Glutamatergic neuron (in vitro differentiated cells): ENCODE results near the gene TXNDC5. TPM values are rescaled to one million over a fixed set of nuclear protein-coding genes. Genes with fewer than 3 reads are reported as not detected.

Experiments
- DNase-seq: peaks from one replicate; pipeline ENCODE4 v3.0.0; 2022
- H3K27ac Mint-ChIP-seq: one replicate; pipeline ENCODE4 v1.8.0; 2020; ENCODE audit warnings: mild to moderate bottlenecking, mixed read lengths, inconsistent platforms; ENCODE audit not compliant: unreplicated experiment
- H3K27me3 Mint-ChIP-seq: one replicate; pipeline ENCODE4 v1.8.0; 2020; ENCODE audit warnings: mild to moderate bottlenecking, moderate library complexity, mixed read lengths, inconsistent platforms; ENCODE audit not compliant: unreplicated experiment
- H3K36me3 Mint-ChIP-seq: one replicate; pipeline ENCODE4 v1.8.0; 2020; ENCODE audit warnings: mild to moderate bottlenecking, mixed read lengths, inconsistent platforms; ENCODE audit not compliant: unreplicated experiment
- H3K4me1 Mint-ChIP-seq: one replicate; pipeline ENCODE4 v1.8.0; 2020; ENCODE audit warnings: mild to moderate bottlenecking, low read depth, mixed read lengths, inconsistent platforms; ENCODE audit not compliant: unreplicated experiment
- H3K4me3 Mint-ChIP-seq: one replicate; pipeline ENCODE4 v1.8.0; 2020; ENCODE audit warnings: mild to moderate bottlenecking, mixed read lengths, inconsistent platforms; ENCODE audit not compliant: unreplicated experiment
- H3K9me3 Mint-ChIP-seq: one replicate; pipeline ENCODE4 v1.8.0; 2020; ENCODE audit warnings: mild to moderate bottlenecking, moderate library complexity, mixed read lengths, inconsistent platforms; ENCODE audit not compliant: unreplicated experiment
- CTCF ChIP-seq: fragments of 200-600 bp; sonication (generic); IDR thresholded peaks from one replicate; pipeline ENCODE4 v1.5.0; 2021; ENCODE audit not compliant: partially characterized antibody, unreplicated experiment
- total RNA-seq: library from RNA; stranded (reverse); fragmentation: NEBNext Ultra II Directional; extraction: Animal tissue kit (Norgen Biotek cat#: 25700); gene quantifications from one replicate; pipeline ENCODE4 v1.2.1, GENCODE V29; 2021; ENCODE audit not compliant: unreplicated experiment

The TXNDC5 gene
- total RNA-seq, 1 donor from 2014 or later, result 25.3 TPM

- Mint-ChIP-seq H3K27ac (no peak overlapping the region), H3K27me3 (peaks cover 4% of the 10 kb centered on the region), H3K4me1 (no peaks in the 10 kb centered on the region), H3K4me3 (no peak overlapping the region), H3K9me3 (peaks cover 2% of the 10 kb centered on the region), H3K36me3 (no peaks in the 10 kb centered on the region)
- no peak for DNase-seq
- TF ChIP-seq CTCF, result no peak
Measured at GRCh38 chr6:7911345-7911725, 747 bp upstream of the TXNDC5 start.

GRCh38 chr6:7910298-7910653 is 312 bp downstream of the TXNDC5 start:
- Mint-ChIP-seq H3K36me3 (no peaks in the 10 kb centered on the region), H3K4me3 (no peak overlapping the region), H3K27me3 (peaks cover 4% of the 10 kb centered on the region), H3K27ac (no peak overlapping the region), H3K4me1 (no peaks in the 10 kb centered on the region), H3K9me3 (peaks cover 2% of the 10 kb centered on the region)
- peak; percentile 38 for DNase-seq
- TF ChIP-seq CTCF, result no peak

DNA sequence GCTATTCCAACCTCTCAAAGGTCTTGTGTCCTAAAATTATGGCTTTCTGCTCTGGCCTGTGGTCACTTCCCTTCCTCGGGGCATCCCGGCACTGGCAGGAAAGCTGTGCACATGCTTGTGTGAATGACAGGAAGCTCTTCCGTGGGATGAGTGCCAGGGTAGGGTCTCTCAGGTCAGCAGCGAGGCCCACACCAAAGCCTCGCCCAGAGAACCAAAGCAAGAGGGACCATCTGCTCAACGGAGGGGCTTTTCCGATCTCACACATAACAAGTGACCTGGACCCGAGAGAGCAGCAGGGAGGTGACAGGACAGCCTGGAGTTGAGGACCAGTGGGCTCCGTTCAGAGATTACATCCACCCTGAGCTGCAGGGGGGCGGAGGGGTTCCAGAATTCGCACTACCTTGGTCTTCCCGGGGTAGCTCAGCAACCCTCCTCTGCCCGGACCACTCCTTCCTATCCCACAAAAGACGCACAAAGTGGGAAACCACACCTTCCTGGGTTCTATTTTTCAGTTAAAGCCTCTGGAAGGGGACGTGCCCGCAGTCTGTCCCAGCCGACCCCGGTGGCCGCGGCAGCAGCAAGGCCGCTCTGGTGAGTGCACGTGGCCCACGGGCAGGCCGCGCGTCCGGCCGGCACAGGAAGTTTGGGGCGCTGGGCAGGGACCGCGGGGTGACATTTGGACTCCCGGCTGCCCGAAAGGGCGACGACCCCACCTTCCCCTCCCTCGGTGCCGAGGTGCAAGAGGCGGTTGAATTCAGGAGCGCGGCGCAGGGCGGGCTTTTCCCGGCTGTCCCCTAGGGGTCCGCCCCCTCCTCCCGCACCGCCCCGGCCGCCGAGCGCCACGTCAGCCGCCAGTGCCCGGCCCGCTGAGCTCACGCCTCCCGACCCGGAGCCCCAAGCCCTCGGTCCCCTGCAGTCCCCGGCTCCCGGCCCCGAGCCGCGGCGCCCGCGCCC is 988 bp downstream of the TXNDC5 start:
- peak; percentile 71 for DNase-seq
- H3K9me3 Mint-ChIP-seq, result peaks cover 2% of the 10 kb centered on the region
- H3K4me1 Mint-ChIP-seq, result no peaks in the 10 kb centered on the region
- TF ChIP-seq CTCF, result no peak
- H3K27ac Mint-ChIP-seq, result no peak overlapping the region
- H3K27me3 Mint-ChIP-seq, result peaks cover 4% of the 10 kb centered on the region
- H3K36me3 Mint-ChIP-seq, result no peaks in the 10 kb centered on the region
- peak overlapping the region; percentile 89 for H3K4me3 Mint-ChIP-seq

DNA sequence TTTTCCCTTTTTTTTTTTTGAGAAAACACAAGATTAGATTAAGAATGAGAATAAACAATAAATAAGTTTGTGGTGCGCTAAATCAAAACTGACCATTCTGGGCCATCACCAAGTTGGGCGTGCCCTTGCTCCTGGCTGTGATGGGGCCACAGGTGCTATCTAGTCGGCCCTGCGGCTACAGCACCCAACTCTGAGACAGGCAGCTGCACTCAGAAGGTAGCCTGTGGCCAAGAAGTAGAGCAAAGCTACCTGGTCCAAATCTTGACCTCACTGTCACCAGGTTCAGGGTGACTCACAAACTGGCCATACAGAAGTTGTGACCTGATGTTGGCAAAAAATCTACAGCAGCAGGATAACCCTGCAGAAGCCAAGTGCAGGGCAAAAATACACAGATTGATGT is 3.4 kb downstream of the TXNDC5 start:
- Mint-ChIP-seq H3K27ac (no peak overlapping the region), H3K4me1 (no peaks in the 10 kb centered on the region), H3K9me3 (peaks cover 2% of the 10 kb centered on the region), H3K36me3 (no peaks in the 10 kb centered on the region), H3K4me3 (no peak overlapping the region), H3K27me3 (peaks cover 4% of the 10 kb centered on the region)
- no peak for TF ChIP-seq CTCF
- DNase-seq, result no peak

DNA sequence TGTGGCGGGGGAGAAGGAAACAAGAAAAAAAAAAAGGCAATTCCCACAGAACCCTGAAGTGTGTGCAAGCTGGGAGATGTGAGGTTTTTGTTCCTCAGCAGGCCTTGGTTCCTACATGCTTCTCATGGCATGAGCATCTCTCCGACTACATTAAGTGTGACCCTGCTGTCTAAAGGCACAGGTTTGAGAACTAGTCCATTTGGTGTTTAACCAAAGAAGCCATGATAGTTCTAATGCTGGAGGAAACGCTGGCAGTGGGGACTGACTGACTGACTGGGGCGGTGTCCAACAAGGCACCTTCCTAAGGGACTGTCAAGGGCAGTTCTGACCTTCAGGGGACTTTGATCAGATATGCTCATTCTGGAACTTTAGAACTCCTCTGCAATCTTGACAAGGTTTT is 3.8 kb downstream of the TXNDC5 start:
- no peak overlapping the region for H3K4me3 Mint-ChIP-seq
- no peaks in the 10 kb centered on the region for H3K4me1 Mint-ChIP-seq
- no peak for DNase-seq
- peaks cover 2% of the 10 kb centered on the region for H3K9me3 Mint-ChIP-seq
- H3K27me3 Mint-ChIP-seq, result peaks cover 4% of the 10 kb centered on the region
- TF ChIP-seq CTCF, result no peak
- H3K27ac Mint-ChIP-seq, result no peak overlapping the region
- H3K36me3 Mint-ChIP-seq, result no peaks in the 10 kb centered on the region
